K562 (cell line): ENCODE results near the gene SMG1. TPM values are rescaled to one million over a fixed set of nuclear protein-coding genes. Genes with fewer than 3 reads are reported as not detected.
"Not testable (repeated sequence)": the region's sequence is repeated elsewhere in the genome, so short reads cannot be mapped to it uniquely, and the experiment has no call there.

Experiments
- ATF3 ChIP-seq, 2 experiments: fragments of 450-650 bp in 1 of 2; sonication (generic) in 1 of 2; formaldehyde crosslinking in 1 of 2; IDR thresholded peaks in 1 of 2; conservative IDR thresholded peaks in 1 of 2; 2 replicates each; pipeline versions ENCODE4 v1.6.1 to v1.8.1; 2016 to 2023; ENCODE audit warnings: mild to moderate bottlenecking in 2 of 2, moderate library complexity in 2 of 2, inconsistent platforms in 1 of 2, missing genetic modification reagents in 1 of 2
- ATF7 ChIP-seq: fragments of 450-650 bp; IDR thresholded peaks from 2 replicates; pipeline ENCODE4 v1.7.1; 2014; ENCODE audit warnings: mild to moderate bottlenecking, moderate library complexity
- CCNT2 ChIP-seq: IDR thresholded peaks from 2 replicates; pipeline ENCODE4 v1.6.1; 2011; ENCODE audit warnings: borderline replicate concordance, low read depth, mild to moderate bottlenecking, moderate library complexity, mixed read lengths, low read length; ENCODE audit not compliant: insufficient read length; ENCODE audit errors: extremely low read depth
- CREB1 ChIP-seq, 2 experiments: sonication (generic) in 1 of 2; formaldehyde crosslinking in 1 of 2; IDR thresholded peaks; 2 replicates each; pipeline versions ENCODE4 v1.6.1 to v1.8.0; 2012 to 2022; ENCODE audit warnings: inconsistent platforms in 1 of 2, mild to moderate bottlenecking in 1 of 2, missing genetic modification reagents in 1 of 2, moderate library complexity in 1 of 2
- CXXC5 ChIP-seq: fragments of 250-450 bp; sonication (Bioruptor Pico); IDR thresholded peaks from 2 replicates; pipeline ENCODE4 v1.8.0; 2022; ENCODE audit warnings: inconsistent platforms, mild to moderate bottlenecking, moderate library complexity
- ELF1 ChIP-seq: fragments of 200-800 bp; sonication (Bioruptor generic); IDR thresholded peaks from 2 replicates; pipeline ENCODE4 v1.6.1; 2016; ENCODE audit warnings: missing genetic modification characterization, missing compliant biosample characterization
- EP400 ChIP-seq: fragments of 450-650 bp; IDR thresholded peaks from 2 replicates; pipeline ENCODE4 v1.6.1; 2017; ENCODE audit warnings: antibody characterized with exemption, mild to moderate bottlenecking, moderate library complexity
- FOXM1 ChIP-seq, 2 experiments: fragments of 450-650 bp in 1 of 2; sonication (generic) in 1 of 2; formaldehyde crosslinking in 1 of 2; IDR thresholded peaks; 2 replicates each; pipeline versions ENCODE4 v1.6.1 to v1.9.0; 2017 to 2022; ENCODE audit warnings: low read depth in 2 of 2, mild to moderate bottlenecking in 2 of 2, missing genetic modification reagents in 1 of 2, moderate library complexity in 1 of 2
- GMEB1 ChIP-seq: fragments of 250-450 bp; sonication (Bioruptor Pico); IDR thresholded peaks from 2 replicates; pipeline ENCODE4 v1.4.0; 2020; ENCODE audit warnings: mild to moderate bottlenecking
- HNRNPK ChIP-seq: fragments of 200-400 bp; formaldehyde crosslinking; IDR thresholded peaks from one replicate; pipeline ENCODE4 v1.6.1; 2018; ENCODE audit warnings: mild to moderate bottlenecking, low read depth, low read length; ENCODE audit not compliant: poor library complexity, severe bottlenecking
- NONO ChIP-seq, 2 experiments: fragments of 200-400 bp in 1 of 2; fragments of 450-650 bp in 1 of 2; formaldehyde crosslinking in 1 of 2; IDR thresholded peaks; 2 replicates each; pipeline ENCODE4 v1.6.1; 2017; ENCODE audit warnings: low read depth in 2 of 2, mild to moderate bottlenecking in 2 of 2, moderate library complexity in 2 of 2, low read length in 1 of 2
- PML ChIP-seq: IDR thresholded peaks from 2 replicates; pipeline ENCODE4 v1.6.1; 2012; ENCODE audit warnings: low read length, inconsistent platforms
- POLR2A ChIP-seq: fragments of 450-650 bp; conservative IDR thresholded peaks from 2 replicates; pipeline ENCODE4 v1.6.1; 2016
- POLR2B ChIP-seq: fragments of 450-650 bp; IDR thresholded peaks from 2 replicates; pipeline ENCODE4 v1.6.1; 2018; ENCODE audit warnings: low read depth; ENCODE audit not compliant: partially characterized antibody
- RBBP5 ChIP-seq: fragments of 200-600 bp; sonication (generic); IDR thresholded peaks from 2 replicates; pipeline ENCODE4 v1.6.1; 2012; ENCODE audit warnings: borderline replicate concordance, mild to moderate bottlenecking, low read length, control low read depth, inconsistent platforms; ENCODE audit not compliant: insufficient read depth, poor library complexity, severe bottlenecking
- RBM25 ChIP-seq: fragments of 200-400 bp; formaldehyde crosslinking; IDR thresholded peaks from 2 replicates; pipeline ENCODE4 v1.6.1; 2018; ENCODE audit warnings: low read length, low read depth, moderate library complexity; ENCODE audit not compliant: severe bottlenecking
- RCOR1 ChIP-seq, 2 experiments: IDR thresholded peaks; 2 replicates each; pipeline ENCODE4 v1.6.1; 2012; ENCODE audit warnings: low read depth in 2 of 2, low read length in 2 of 2, borderline replicate concordance in 1 of 2, improper control_type of control experiment in 1 of 2
- SAFB ChIP-seq: fragments of 200-400 bp; formaldehyde crosslinking; IDR thresholded peaks from 2 replicates; pipeline ENCODE4 v1.6.1; 2017; ENCODE audit warnings: low read depth, low read length, borderline replicate concordance
- SMAD4 ChIP-seq: fragments of 250-450 bp; sonication (Bioruptor Pico); conservative IDR thresholded peaks from 2 replicates; pipeline ENCODE4 v1.8.0; 2021; ENCODE audit warnings: inconsistent platforms, mild to moderate bottlenecking, moderate library complexity
- TAF1 ChIP-seq: IDR thresholded peaks from 2 replicates; pipeline ENCODE4 v1.6.1; 2011; ENCODE audit warnings: mild to moderate bottlenecking, low read length, moderate library complexity; ENCODE audit not compliant: insufficient read depth, control insufficient read depth, severe bottlenecking; ENCODE audit errors: extremely low read depth
- TFAP4 ChIP-seq: sonication (generic); formaldehyde crosslinking; IDR thresholded peaks from 2 replicates; pipeline ENCODE4 v1.8.0; 2022; ENCODE audit warnings: missing genetic modification reagents, mild to moderate bottlenecking, moderate library complexity, borderline replicate concordance
- polyA plus RNA-seq, 8 experiments: library from polyadenylated mRNA; depleted of rRNA in 4 of 8; stranded (reverse) in 5 of 8; unstranded in 3 of 8; fragments of >200 nt; fragmentation: Nextera tagmentation in 2 of 8; fragmentation: Illumina TruSeq in 1 of 8; extraction: Ambion mirVana in 2 of 8; extraction: Trizol in 1 of 8; gene quantifications; 2 replicates each; pipeline versions ENCODE4 v1.2.1 to v1.2.3, GENCODE V29; 2011 to 2014; ENCODE audit warnings: inconsistent platforms in 1 of 8, missing spikeins in 1 of 8
- total RNA-seq, 7 experiments: library from RNA; depleted of rRNA in 6 of 7; stranded (reverse); fragments of >200 nt in 6 of 7; fragmentation: Illumina TruSeq in 2 of 7; extraction: Trizol in 2 of 7; gene quantifications; 2 replicates each; pipeline versions ENCODE4 v1.2.1 to v1.2.3, GENCODE V29; 2011 to 2021; ENCODE audit warnings: low replicate concordance in 1 of 7

The SMG1 gene
- total and polyA plus RNA-seq, 9 of the 15 experiments (the other 6 are each of a cell fraction or from before 2014, with no cell fraction given), result 3.4 to 54.8 (median 32.0) TPM

- TF ChIP-seq RCOR1 (IDR thresholded peaks at IDR 0.05; ENCODE audit: borderline replicate concordance in 1 of 2, low read depth in 2 of 2, low read length in 2 of 2) (peak in 1 of 2 experiments; percentile 29; a peak in 1 of 4 replicates), POLR2A (peak; percentile 65), CXXC5 (peak; percentile 83), ATF3 (CRISPR knock-in tag; conservative IDR thresholded peaks at IDR 0.05) (peak; percentile 19; the same call in 1 of the 2 replicates), PML (peak; percentile 21; the same call in 1 of the 2 replicates), RBM25 (peak; percentile 72), CCNT2 (peak; percentile 61), FOXM1 (CRISPR knock-in tag; IDR thresholded peaks at IDR 0.05; ENCODE audit: low read depth) (0 out of 2 replicates have a peak, but pooled peaks have one; percentile 3), NONO (IDR thresholded peaks at IDR 0.05; ENCODE audit: low read depth in 2 of 2, low read length in 1 of 2) (peak in 1 of 2 experiments; percentile 44; a peak in 1 of 4 replicates), SAFB (0 out of 2 replicates have a peak, but pooled peaks have one; percentile 6), HNRNPK (peak; percentile 44), TAF1 (peak; percentile 35), TFAP4 (peak; percentile 78), CREB1 (IDR thresholded peaks at IDR 0.05) (0 out of 2 replicates have a peak, but pooled peaks have one; percentile 38), ELF1 (tag) (peak; percentile 55; the same call in 1 of the 2 replicates), SMAD4 (CRISPR knock-in tag) (peak; percentile 46; the same call in 1 of the 2 replicates), ATF7 (peak; percentile 42; the same call in 1 of the 2 replicates), GMEB1 (CRISPR knock-in tag) (peak; percentile 66), RBBP5 (peak; percentile 71), POLR2B (peak; percentile 27), EP400 (peak; percentile 79; the same call in 1 of the 2 replicates)
- TF ChIP-seq ATF3 (IDR thresholded peaks at IDR 0.05); FOXM1 (IDR thresholded peaks at IDR 0.05; ENCODE audit: low read depth); CREB1 (CRISPR knock-in tag; IDR thresholded peaks at IDR 0.05): not testable (repeated sequence)
These were observed at the start of gene SMG1 (continued) for GRCh38 chr16:18925986-18926865.
